HepG2 (cell line): ENCODE measurements around the gene HSF4. TPM values are rescaled to one million over a fixed set of nuclear protein-coding genes. Genes with fewer than 3 reads are reported as not detected.

Source experiments
- CENPT ChIP-seq: sonication (generic); formaldehyde crosslinking; IDR thresholded peaks from 2 replicates; pipeline ENCODE4 v1.8.0; 2022; ENCODE audit warnings: low read depth, mild to moderate bottlenecking, moderate library complexity, missing genetic modification reagents
- GPN1 ChIP-seq: sonication (generic); formaldehyde crosslinking; IDR thresholded peaks from 2 replicates; pipeline ENCODE4 v1.5.1; 2020; ENCODE audit warnings: missing genetic modification reagents, borderline replicate concordance
- KDM6A ChIP-seq: IDR thresholded peaks from 2 replicates; pipeline ENCODE4 v1.6.1; 2016; ENCODE audit warnings: low read depth
- KLF15 ChIP-seq: sonication (generic); formaldehyde crosslinking; IDR thresholded peaks from 2 replicates; pipeline ENCODE4 v1.8.1; 2023; ENCODE audit warnings: borderline replicate concordance, mild to moderate bottlenecking, inconsistent platforms, missing genetic modification reagents, mixed read lengths
- PHF21A ChIP-seq: sonication (generic); formaldehyde crosslinking; IDR thresholded peaks from 2 replicates; pipeline ENCODE4 v1.5.0; 2020; ENCODE audit warnings: mild to moderate bottlenecking, missing genetic modification reagents
- SOX13 ChIP-seq, 3 experiments: fragments of 450-650 bp in 1 of 3; sonication (generic) in 1 of 3; formaldehyde crosslinking in 1 of 3; IDR thresholded peaks in 2 of 3; conservative IDR thresholded peaks in 1 of 3; 2 replicates each; pipeline versions ENCODE4 v1.5.0 to v1.6.1; 2016 to 2020; ENCODE audit warnings: antibody characterized with exemption in 1 of 3, mild to moderate bottlenecking in 1 of 3, missing compliant biosample characterization in 1 of 3, missing genetic modification reagents in 1 of 3, moderate library complexity in 1 of 3
- SRSF4 ChIP-seq: fragments of 200-400 bp; formaldehyde crosslinking; IDR thresholded peaks from one replicate; pipeline ENCODE4 v1.6.1; 2018; ENCODE audit warnings: mild to moderate bottlenecking, low read depth, low read length, moderate library complexity; ENCODE audit not compliant: poor library complexity, severe bottlenecking
- SYNCRIP ChIP-seq: fragments of 200-400 bp; formaldehyde crosslinking; IDR thresholded peaks from 2 replicates; pipeline ENCODE4 v1.6.1; 2018; ENCODE audit warnings: mild to moderate bottlenecking, low read depth, low read length; ENCODE audit not compliant: insufficient read depth
- TBX2 ChIP-seq: sonication (generic); formaldehyde crosslinking; IDR thresholded peaks from 2 replicates; pipeline ENCODE4 v1.5.0; 2020; ENCODE audit warnings: missing genetic modification reagents, mild to moderate bottlenecking, borderline replicate concordance
- YY1 ChIP-seq: IDR thresholded peaks from 2 replicates; pipeline ENCODE4 v1.6.1; 2011; ENCODE audit warnings: low read length, low read depth, moderate library complexity, mild to moderate bottlenecking; ENCODE audit not compliant: insufficient read depth, insufficient replicate concordance
- ZFY ChIP-seq: sonication (generic); formaldehyde crosslinking; IDR thresholded peaks from 2 replicates; pipeline ENCODE4 v1.4.0; 2020; ENCODE audit warnings: missing genetic modification reagents
- ZMYM2 ChIP-seq: sonication (generic); formaldehyde crosslinking; IDR thresholded peaks from 2 replicates; pipeline ENCODE4 v1.8.0; 2022; ENCODE audit warnings: mild to moderate bottlenecking, missing genetic modification reagents
- ZNF775 ChIP-seq: sonication (generic); formaldehyde crosslinking; IDR thresholded peaks from 2 replicates; pipeline ENCODE4 v1.4.0; 2020; ENCODE audit warnings: missing genetic modification reagents, mild to moderate bottlenecking, moderate library complexity, borderline replicate concordance
- ZNF781 ChIP-seq: sonication (generic); formaldehyde crosslinking; IDR thresholded peaks from 2 replicates; pipeline ENCODE4 v1.5.1; 2020; ENCODE audit warnings: borderline replicate concordance, mild to moderate bottlenecking, missing genetic modification reagents; ENCODE audit errors: not compliant biosample characterization
- polyA plus RNA-seq, 8 experiments: library from polyadenylated mRNA; depleted of rRNA in 3 of 8; stranded (reverse) in 7 of 8; unstranded in 1 of 8; fragments of >200 nt; fragmentation: Illumina TruSeq in 4 of 8; extraction: Trizol in 4 of 8; gene quantifications; 2 replicates each; pipeline versions ENCODE4 v1.2.1 to v1.2.3, GENCODE V29; 2011 to 2016; ENCODE audit warnings: low read depth in 4 of 8, missing spikeins in 1 of 8, mixed read lengths in 1 of 8; ENCODE audit not compliant: insufficient read depth in 1 of 8
- total RNA-seq, 5 experiments: library from RNA; depleted of rRNA; stranded (reverse); fragments of >200 nt; fragmentation: Illumina TruSeq; extraction: Trizol; gene quantifications; 2 replicates each; pipeline ENCODE4 v1.2.3, GENCODE V29; 2016; ENCODE audit warnings: low read depth in 1 of 5
- TF ChIP-seq, protein P1 (sequence below): sonication (generic); formaldehyde crosslinking; IDR thresholded peaks from 2 replicates; pipeline ENCODE4 v1.4.0; 2020; ENCODE audit warnings: missing genetic modification reagents
- TF ChIP-seq, protein P2 (sequence below): sonication (generic); formaldehyde crosslinking; IDR thresholded peaks from 2 replicates; pipeline ENCODE4 v1.4.0; 2020; ENCODE audit warnings: missing genetic modification reagents
- TF ChIP-seq, protein P3 (sequence below): sonication (generic); formaldehyde crosslinking; IDR thresholded peaks from 2 replicates; pipeline ENCODE4 v1.8.1; 2023; ENCODE audit warnings: missing genetic modification reagents, mild to moderate bottlenecking, borderline replicate concordance
- TF ChIP-seq, protein P4 (sequence below): sonication (generic); formaldehyde crosslinking; IDR thresholded peaks from 2 replicates; pipeline ENCODE4 v1.8.1; 2023; ENCODE audit warnings: mild to moderate bottlenecking, missing genetic modification reagents

The HSF4 gene
- total and polyA plus RNA-seq, 2 of the 13 experiments (the other 11 are each of a cell fraction or from before 2014, with no cell fraction given): 3.5 to 16.9 TPM

DNA sequence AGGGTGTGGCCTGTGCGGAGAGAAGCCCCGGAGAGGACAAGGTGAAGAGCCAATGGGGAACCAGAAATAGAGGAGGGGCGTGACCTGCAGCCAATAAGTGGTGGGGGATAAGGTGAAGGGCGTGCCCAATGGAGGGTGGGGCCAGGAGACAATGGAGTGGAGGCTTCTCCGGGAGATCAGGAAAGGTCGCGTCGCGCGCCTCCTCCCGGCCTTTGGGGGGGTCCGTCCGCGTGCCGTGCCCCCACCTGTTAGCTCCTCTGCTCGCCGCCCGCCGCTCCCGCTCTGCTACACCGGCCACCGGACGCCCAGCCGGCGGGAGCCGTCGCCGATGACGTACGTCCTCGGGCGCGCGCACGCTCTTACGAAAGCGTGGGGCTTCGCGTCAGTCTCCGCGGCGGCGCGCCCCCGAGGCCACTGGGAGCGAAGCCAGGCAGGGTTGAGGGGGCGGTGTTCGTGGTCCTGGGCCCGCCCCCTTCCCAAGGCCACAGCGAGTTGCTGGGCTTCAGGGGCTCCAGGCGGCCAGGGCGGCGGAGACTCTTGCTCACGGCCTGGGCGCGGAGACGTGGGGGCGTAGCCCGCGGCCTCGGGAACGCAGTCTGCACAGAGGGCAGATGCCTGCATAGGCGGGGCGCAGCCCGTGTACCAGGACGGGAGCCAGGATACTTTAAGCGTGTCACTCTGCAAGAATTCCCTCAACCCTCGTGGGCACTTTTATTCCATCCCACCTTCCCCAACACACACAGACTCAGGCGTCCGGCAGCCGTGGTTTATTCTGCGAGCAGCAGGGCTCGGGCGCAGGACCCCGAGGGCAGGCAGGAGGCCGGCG is 19.3 kb downstream of the HSF4 start, which contains the start of gene MATCAP1 (continued):
- TF ChIP-seq, protein P1, sequence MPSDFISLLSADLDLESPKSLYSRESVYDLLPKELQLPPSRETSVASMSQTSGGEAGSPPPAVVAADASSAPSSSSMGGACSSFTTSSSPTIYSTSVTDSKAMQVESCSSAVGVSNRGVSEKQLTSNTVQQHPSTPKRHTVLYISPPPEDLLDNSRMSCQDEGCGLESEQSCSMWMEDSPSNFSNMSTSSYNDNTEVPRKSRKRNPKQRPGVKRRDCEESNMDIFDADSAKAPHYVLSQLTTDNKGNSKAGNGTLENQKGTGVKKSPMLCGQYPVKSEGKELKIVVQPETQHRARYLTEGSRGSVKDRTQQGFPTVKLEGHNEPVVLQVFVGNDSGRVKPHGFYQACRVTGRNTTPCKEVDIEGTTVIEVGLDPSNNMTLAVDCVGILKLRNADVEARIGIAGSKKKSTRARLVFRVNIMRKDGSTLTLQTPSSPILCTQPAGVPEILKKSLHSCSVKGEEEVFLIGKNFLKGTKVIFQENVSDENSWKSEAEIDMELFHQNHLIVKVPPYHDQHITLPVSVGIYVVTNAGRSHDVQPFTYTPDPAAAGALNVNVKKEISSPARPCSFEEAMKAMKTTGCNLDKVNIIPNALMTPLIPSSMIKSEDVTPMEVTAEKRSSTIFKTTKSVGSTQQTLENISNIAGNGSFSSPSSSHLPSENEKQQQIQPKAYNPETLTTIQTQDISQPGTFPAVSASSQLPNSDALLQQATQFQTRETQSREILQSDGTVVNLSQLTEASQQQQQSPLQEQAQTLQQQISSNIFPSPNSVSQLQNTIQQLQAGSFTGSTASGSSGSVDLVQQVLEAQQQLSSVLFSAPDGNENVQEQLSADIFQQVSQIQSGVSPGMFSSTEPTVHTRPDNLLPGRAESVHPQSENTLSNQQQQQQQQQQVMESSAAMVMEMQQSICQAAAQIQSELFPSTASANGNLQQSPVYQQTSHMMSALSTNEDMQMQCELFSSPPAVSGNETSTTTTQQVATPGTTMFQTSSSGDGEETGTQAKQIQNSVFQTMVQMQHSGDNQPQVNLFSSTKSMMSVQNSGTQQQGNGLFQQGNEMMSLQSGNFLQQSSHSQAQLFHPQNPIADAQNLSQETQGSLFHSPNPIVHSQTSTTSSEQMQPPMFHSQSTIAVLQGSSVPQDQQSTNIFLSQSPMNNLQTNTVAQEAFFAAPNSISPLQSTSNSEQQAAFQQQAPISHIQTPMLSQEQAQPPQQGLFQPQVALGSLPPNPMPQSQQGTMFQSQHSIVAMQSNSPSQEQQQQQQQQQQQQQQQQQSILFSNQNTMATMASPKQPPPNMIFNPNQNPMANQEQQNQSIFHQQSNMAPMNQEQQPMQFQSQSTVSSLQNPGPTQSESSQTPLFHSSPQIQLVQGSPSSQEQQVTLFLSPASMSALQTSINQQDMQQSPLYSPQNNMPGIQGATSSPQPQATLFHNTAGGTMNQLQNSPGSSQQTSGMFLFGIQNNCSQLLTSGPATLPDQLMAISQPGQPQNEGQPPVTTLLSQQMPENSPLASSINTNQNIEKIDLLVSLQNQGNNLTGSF (CRISPR knock-in tag): no peak
- TF ChIP-seq ZNF775 (CRISPR knock-in tag): no peak
- TF ChIP-seq SOX13 (IDR thresholded peaks at IDR 0.05): peak; percentile 34; the same call in 1 of the 2 replicates
- TF ChIP-seq SOX13 (CRISPR knock-in tag; conservative IDR thresholded peaks at IDR 0.05 in 1 of 2, IDR thresholded peaks at IDR 0.05 in 1 of 2): peak in 1 of 2 experiments; percentile 78; a peak in 2 of 4 replicates
- TF ChIP-seq, protein P2, sequence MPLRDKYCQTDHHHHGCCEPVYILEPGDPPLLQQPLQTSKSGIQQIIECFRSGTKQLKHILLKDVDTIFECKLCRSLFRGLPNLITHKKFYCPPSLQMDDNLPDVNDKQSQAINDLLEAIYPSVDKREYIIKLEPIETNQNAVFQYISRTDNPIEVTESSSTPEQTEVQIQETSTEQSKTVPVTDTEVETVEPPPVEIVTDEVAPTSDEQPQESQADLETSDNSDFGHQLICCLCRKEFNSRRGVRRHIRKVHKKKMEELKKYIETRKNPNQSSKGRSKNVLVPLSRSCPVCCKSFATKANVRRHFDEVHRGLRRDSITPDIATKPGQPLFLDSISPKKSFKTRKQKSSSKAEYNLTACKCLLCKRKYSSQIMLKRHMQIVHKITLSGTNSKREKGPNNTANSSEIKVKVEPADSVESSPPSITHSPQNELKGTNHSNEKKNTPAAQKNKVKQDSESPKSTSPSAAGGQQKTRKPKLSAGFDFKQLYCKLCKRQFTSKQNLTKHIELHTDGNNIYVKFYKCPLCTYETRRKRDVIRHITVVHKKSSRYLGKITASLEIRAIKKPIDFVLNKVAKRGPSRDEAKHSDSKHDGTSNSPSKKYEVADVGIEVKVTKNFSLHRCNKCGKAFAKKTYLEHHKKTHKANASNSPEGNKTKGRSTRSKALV (CRISPR knock-in tag): peak; percentile 92
- no peak for TF ChIP-seq CENPT
- TF ChIP-seq ZNF781 (CRISPR knock-in tag): no peak
- TF ChIP-seq KDM6A (CRISPR knock-in tag): no peak
- TF ChIP-seq PHF21A (CRISPR knock-in tag): peak; percentile 79
- no peak for TF ChIP-seq SYNCRIP
- no peak for TF ChIP-seq SRSF4
- no peak for TF ChIP-seq GPN1 (CRISPR knock-in tag)
- TF ChIP-seq KLF15: no peak; the same call in 1 of the 2 replicates
- no peak for TF ChIP-seq ZMYM2 (CRISPR knock-in tag)
- TF ChIP-seq YY1: peak; percentile 61
- TF ChIP-seq ZFY (CRISPR knock-in tag): peak; percentile 59
- TF ChIP-seq, protein P3, sequence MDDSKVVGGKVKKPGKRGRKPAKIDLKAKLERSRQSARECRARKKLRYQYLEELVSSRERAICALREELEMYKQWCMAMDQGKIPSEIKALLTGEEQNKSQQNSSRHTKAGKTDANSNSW (CRISPR knock-in tag): peak; percentile 93; the same call in 1 of the 2 replicates
- TF ChIP-seq, protein P4, sequence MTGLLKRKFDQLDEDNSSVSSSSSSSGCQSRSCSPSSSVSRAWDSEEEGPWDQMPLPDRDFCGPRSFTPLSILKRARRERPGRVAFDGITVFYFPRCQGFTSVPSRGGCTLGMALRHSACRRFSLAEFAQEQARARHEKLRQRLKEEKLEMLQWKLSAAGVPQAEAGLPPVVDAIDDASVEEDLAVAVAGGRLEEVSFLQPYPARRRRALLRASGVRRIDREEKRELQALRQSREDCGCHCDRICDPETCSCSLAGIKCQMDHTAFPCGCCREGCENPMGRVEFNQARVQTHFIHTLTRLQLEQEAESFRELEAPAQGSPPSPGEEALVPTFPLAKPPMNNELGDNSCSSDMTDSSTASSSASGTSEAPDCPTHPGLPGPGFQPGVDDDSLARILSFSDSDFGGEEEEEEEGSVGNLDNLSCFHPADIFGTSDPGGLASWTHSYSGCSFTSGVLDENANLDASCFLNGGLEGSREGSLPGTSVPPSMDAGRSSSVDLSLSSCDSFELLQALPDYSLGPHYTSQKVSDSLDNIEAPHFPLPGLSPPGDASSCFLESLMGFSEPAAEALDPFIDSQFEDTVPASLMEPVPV (CRISPR knock-in tag): peak; percentile 97
- TF ChIP-seq TBX2 (CRISPR knock-in tag): peak; percentile 82; the same call in 1 of the 2 replicates
